Testis (tissue), 3 donors: ENCODE data around the gene BAD. TPM values are rescaled to one million over a fixed set of nuclear protein-coding genes. Genes with fewer than 3 reads are reported as not detected.

ENCODE experiments used
- DNase-seq: peaks from one replicate; pipeline ENCODE4 v3.0.0-alpha.2; 2019
- H3K27ac ChIP-seq, 2 donors: fragments of 200-600 bp; sonication (generic); one replicate each; pipeline ENCODE4 v1.5.1; 2019
- H3K27me3 ChIP-seq: fragments of 200-600 bp; sonication (generic); one replicate; pipeline ENCODE4 v1.5.1; 2019
- H3K36me3 ChIP-seq: fragments of 200-600 bp; sonication (generic); one replicate; pipeline ENCODE4 v1.5.1; 2017; ENCODE audit warnings: low read depth; ENCODE audit errors: missing control alignments
- H3K4me1 ChIP-seq: fragments of 200-600 bp; sonication (generic); one replicate; pipeline ENCODE4 v1.5.1; 2019
- H3K4me3 ChIP-seq, 2 donors: fragments of 200-600 bp; sonication (generic); one replicate each; pipeline ENCODE4 v1.5.1; 2017 to 2019
- H3K9me3 ChIP-seq: fragments of 200-600 bp; sonication (generic); one replicate; pipeline ENCODE4 v1.5.1; 2017
- POLR2A ChIP-seq: fragments of 450-650 bp; IDR thresholded peaks from one replicate; pipeline ENCODE4 v1.6.1; 2017; ENCODE audit warnings: antibody characterized with exemption, mild to moderate bottlenecking, moderate library complexity
- WGBS, 2 donors: methylation state at CpG; one replicate each; pipeline ENCODE4 v1.1.5; 2018; 5-methylcytosine and 5-hydroxymethylcytosine counted together
- intact Hi-C: fragments of 100-400 bp; cut with DNase I; formaldehyde crosslinking; loops from one replicate; pipeline ENCODE4 v1.15.1; 2023; ENCODE audit warnings: low total_unique reads
- polyA plus RNA-seq: library from polyadenylated mRNA; stranded (reverse); fragments of 350-450 nt; fragmentation: Illumina TruSeq; extraction: RNeasy Lipid Tissue Mini Kit (QIAGEN cat#74804); gene quantifications from one replicate; pipeline ENCODE4 v1.2.3, GENCODE V29; 2014; ENCODE audit warnings: low read depth, low replicate concordance; ENCODE audit not compliant: insufficient read depth
- total RNA-seq, 2 donors: library from RNA; depleted of rRNA; stranded (reverse); fragments of >200 nt; gene quantifications; one replicate each; pipeline ENCODE4 v1.2.3, GENCODE V29; 2016
- TF ChIP-seq, protein P1 (sequence below), 3 experiments: fragments of 450-650 bp in 2 of 3; fragments of 200-600 bp in 1 of 3; sonication (generic) in 1 of 3; IDR thresholded peaks; one replicate each; pipeline ENCODE4 v1.5.1; 2016 to 2019; ENCODE audit warnings: antibody characterized with exemption in 3 of 3, mild to moderate bottlenecking in 2 of 3, moderate library complexity in 1 of 3

BAD gene
- total and polyA plus RNA-seq, 3 donors from 2014 or later, result 85.2 to 110 (median 88.7) TPM

DNA sequence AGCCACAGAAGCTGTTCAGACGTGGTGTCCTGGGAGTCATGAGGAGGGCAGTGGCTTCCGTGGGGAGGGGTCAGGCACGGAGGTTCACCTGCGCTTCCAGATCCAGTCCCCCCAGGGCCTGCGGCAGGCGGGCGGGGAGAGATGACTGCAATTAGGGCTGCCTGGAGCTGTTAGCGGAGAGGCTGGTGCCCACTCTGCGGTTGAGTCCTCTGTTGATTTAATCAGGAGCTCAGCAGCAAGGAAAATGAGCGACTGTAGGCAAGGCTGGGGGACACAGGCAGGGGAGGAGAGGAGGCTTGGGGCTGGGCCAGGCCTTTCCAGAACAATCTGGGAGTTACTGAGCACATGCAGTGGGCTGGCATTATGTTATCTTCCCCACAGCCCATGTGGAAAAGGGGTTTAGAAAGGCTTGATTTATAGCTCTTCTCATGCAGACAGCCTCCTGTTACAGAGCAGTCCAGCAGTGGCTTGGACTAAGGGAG lies 20.1 kb downstream of the BAD start:
- Histone ChIP-seq H3K4me1 (peaks cover 30% of the 10 kb centered on the region), H3K4me3 (no peak overlapping the region), H3K27ac (peak overlapping the region in 1 of 2 donors; percentile 26), H3K36me3 (no peaks in the 10 kb centered on the region), H3K27me3 (no peaks in the 10 kb centered on the region), H3K9me3 (no peaks in the 10 kb centered on the region)
- TF ChIP-seq, protein P1, sequence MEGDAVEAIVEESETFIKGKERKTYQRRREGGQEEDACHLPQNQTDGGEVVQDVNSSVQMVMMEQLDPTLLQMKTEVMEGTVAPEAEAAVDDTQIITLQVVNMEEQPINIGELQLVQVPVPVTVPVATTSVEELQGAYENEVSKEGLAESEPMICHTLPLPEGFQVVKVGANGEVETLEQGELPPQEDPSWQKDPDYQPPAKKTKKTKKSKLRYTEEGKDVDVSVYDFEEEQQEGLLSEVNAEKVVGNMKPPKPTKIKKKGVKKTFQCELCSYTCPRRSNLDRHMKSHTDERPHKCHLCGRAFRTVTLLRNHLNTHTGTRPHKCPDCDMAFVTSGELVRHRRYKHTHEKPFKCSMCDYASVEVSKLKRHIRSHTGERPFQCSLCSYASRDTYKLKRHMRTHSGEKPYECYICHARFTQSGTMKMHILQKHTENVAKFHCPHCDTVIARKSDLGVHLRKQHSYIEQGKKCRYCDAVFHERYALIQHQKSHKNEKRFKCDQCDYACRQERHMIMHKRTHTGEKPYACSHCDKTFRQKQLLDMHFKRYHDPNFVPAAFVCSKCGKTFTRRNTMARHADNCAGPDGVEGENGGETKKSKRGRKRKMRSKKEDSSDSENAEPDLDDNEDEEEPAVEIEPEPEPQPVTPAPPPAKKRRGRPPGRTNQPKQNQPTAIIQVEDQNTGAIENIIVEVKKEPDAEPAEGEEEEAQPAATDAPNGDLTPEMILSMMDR (IDR thresholded peaks at IDR 0.05), result no peak
- TF ChIP-seq POLR2A, result no peak
- peak; percentile 33 for DNase-seq
- intact Hi-C loops, result no loop called here
- WGBS, 2 donors, result 74 to 90% methylated on average over 9 to 10 of the region's 10 CpGs

DNA sequence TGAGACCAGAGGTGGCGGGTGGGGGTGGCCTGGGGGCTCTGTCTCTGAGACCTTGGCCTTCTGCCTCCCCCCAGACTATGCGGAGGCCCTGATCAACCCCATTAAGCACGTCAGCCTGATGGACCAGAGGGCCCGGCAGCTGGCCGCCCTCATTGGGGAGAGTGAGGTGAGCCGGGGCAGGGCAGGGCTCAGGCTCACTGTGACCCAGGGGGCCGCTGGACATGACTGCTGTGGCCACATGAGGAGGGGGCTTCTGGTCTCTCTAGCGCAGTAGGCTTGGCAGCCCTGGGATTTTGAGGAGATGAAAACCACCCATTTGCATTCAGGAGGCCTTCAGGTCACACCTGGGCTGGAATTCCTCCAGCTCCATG lies 20.5 kb downstream of the BAD start:
- Histone ChIP-seq H3K4me3 (no peak overlapping the region), H3K9me3 (no peaks in the 10 kb centered on the region), H3K27me3 (no peaks in the 10 kb centered on the region), H3K27ac (no peak overlapping the region), H3K4me1 (peaks cover 30% of the 10 kb centered on the region), H3K36me3 (no peaks in the 10 kb centered on the region)
- no peak for DNase-seq
- intact Hi-C loops, result no loop called here
- 88 to 100% methylated on average over 6 to 8 of the region's 8 CpGs for WGBS, 2 donors
- TF ChIP-seq, protein P1 (IDR thresholded peaks at IDR 0.05), result no peak
- TF ChIP-seq POLR2A, result no peak

- Histone ChIP-seq H3K4me3 (no peak overlapping the region), H3K36me3 (no peaks in the 10 kb centered on the region), H3K27ac (no peak overlapping the region), H3K9me3 (no peaks in the 10 kb centered on the region), H3K4me1 (peaks cover 23% of the 10 kb centered on the region), H3K27me3 (no peaks in the 10 kb centered on the region)
- 81 to 89% methylated on average over 10 to 29 of the region's 29 CpGs for WGBS, 2 donors
- no peak for DNase-seq
- no peak for TF ChIP-seq POLR2A
- TF ChIP-seq, protein P1 (IDR thresholded peaks at IDR 0.05), result no peak
- intact Hi-C loops, result no loop called here
Measured at GRCh38 chr11:64263021-64263946, 21.2 kb downstream of the BAD start.

GRCh38 chr11:64262271-64263002 lies 22.0 kb downstream of the BAD start:
- TF ChIP-seq, protein P1 (IDR thresholded peaks at IDR 0.05), result no peak
- no peak for TF ChIP-seq POLR2A
- H3K4me1 ChIP-seq, result peaks cover 16% of the 10 kb centered on the region
- intact Hi-C loops, result no loop called here
- no peaks in the 10 kb centered on the region for H3K27me3 ChIP-seq
- H3K9me3 ChIP-seq, result no peaks in the 10 kb centered on the region
- WGBS, 2 donors, result 94 to 97% methylated on average over 11 to 37 of the region's 42 CpGs
- no peak overlapping the region for H3K27ac ChIP-seq
- no peaks in the 10 kb centered on the region for H3K36me3 ChIP-seq
- H3K4me3 ChIP-seq, result no peak overlapping the region
- no peak for DNase-seq
